Measurements from ENCODE around the gene SH3D21.

GRCh38 chr1:36256558-36257374 lies 49.4 kb upstream of the SH3D21 start:
- TF ChIP-seq CTCF (conservative IDR thresholded peaks at IDR 0.05 in 1 of 2, IDR thresholded peaks at IDR 0.05 in 1 of 2; ENCODE audit: extremely low read depth in 1 of 2, insufficient read depth in 1 of 2, low read depth in 1 of 2, low read length in 2 of 2), result no peak
- no peak for TF ChIP-seq EZH2 (IDR thresholded peaks at IDR 0.05; ENCODE audit: borderline replicate concordance, low read length)
